GM19438 (cell line): ENCODE measurements around the gene ZNF442.
"Not testable (repeated sequence)": the region's sequence is repeated elsewhere in the genome, so short reads cannot be mapped to it uniquely, and the experiment has no call there.

Source experiments
- ATAC-seq: cut with Tn5 transposase; IDR thresholded peaks from one replicate; pipeline ENCODE4 v1.9.1; 2021; ENCODE audit warnings: low read depth; ENCODE audit not compliant: unreplicated experiment

The ZNF442 gene

DNA sequence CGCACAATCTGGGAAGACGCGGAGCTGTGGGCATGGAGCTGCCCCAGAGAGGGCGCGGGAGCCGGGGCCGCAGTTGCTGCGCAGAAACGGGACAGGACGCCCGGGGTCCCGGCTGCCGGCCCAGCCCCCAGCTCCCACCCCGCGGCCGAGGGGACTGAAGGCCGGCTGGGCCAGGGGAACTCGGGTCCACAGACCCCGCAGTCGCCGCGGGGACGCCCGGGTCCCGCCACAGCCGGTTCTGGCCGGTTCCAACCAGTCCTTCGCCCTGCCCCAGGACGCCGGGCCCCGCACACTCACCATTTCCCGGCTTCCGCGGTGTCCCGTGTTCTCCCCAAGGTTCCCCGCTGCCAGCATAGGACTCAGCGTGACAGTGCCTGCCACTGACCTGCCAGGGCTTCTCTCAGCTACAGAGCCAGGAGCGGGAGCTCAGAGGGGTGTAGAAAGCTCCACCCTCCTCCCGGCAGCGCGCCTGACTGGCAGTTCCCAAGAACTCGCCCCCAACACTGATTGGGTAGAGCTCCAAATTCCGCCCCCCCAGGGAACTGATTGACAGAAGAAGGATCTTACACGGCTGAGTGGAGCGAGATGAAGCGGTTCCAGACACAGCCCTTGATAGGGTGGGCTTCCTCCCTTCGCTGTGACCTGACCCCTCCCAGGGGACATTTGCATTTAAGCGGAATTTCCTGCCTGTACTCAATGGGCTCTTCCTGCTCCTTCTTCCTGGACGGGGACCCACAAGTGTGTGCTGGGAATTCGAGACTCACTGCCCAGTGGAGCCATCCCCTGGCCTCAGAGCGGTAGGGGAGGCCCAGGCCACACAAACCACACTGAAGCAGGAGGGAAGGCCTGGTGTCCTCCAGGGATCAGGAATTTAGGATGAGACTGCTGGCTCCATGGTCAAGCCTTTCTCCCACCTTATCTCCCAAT lies at the start of gene ZNF442:
Gene ZNF442 (minus strand): TSS at position 448 of the 927 bp plus-strand sequence. CDS start 2,052 bp downstream, outside the sequence.
- peak; percentile 91 for ATAC-seq

DNA sequence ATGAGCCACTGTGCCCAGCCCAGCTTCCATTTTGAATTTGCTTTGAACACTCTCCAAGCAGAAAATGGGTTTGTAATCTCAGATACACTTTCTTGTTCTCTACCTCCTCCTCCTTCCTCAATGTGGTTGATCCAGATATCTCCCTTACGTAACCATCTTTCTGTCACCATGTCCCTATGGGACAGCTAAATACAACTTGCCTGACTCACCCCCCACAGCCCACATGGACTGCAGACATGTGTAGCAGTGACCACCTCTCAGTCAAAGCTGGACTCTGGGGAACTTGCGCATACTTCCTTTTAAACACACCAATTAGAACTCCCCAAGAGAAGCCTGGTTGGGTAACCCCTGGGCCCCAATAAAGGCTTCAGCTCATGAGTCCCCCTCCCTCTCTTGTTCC lies 46.4 kb upstream of the ZNF442 start:
- ATAC-seq = no peak

DNA sequence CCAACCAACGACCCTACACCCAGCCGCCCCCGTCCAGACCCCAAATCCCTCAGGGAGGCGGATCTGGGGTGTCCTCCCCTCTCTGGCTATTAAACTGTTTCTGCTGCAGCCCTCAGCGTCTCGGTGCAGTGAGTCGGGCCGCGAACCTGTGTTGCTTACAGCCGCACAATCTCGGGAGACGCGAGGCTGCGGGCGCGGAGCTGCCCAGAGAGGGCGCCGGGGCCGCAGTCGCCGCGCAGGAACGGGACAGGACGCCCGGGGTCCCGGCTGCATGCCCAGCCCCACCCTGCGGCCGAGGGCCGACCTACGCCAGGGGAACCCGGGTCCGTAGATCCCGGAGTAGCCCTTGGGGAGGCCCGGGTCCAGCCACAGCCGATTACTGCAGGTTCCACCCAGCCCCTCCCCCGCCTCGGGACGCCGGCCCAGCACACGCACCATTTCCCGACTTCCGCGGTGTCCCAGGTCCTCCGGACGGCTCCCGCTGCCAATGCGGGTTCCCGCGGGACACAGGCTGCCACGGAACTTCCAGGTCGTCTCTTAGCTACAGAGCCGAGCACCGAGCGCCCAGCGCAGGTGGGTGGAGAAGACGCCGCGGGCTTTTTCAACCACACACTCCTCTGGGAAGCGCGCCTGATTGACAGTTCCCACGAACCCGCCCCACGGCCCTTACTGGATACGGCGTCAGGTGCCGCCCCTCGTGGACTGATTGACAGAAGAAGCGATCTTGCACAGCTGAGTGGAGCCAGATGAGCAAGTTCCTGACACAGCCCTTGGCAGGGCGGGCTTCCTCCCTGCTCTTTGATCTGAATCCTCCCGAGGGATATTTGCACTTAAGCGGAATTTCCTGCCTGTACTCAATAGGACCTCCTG lies 35.4 kb upstream of the ZNF442 start, which contains the start of gene ZNF799:
Gene ZNF799 (minus strand): TSS at position 639 of the 870 bp plus-strand sequence. CDS start 201 bp downstream, at position 438.
- ATAC-seq = peak; percentile 82

DNA sequence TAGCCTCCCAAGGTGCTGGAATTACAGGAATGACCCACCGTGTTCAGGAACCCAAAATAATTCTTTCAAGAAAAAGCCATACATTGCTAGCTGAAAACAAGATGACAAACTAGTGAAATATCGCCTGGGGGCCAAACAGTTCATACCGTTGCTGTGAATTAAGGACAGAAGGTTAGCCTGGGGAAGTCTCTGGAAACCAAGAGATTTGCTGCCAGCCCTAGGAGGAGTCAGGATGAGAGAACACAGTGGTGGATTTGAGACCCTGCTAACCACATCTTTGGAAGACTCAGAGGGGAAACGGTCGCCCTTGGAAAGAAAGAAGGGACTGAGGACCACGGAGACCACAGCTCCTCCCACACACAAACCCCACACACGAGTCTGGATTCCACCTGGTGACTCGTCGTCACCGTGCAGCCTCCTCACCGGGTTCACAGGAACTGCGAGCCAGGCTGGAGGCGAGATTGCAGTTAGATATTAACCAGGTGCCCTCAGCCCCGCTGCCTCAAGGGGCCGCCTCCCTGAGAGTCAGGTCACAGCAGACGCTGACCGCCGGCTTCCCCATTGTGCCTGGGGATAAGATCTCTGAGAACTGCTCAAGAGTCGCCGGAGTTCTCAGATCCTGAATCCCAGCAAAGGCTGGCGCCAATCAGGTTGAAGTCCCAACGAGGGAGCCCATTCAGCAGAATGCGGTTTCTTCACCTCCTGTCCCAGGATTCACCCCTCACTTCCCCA lies 34.6 kb upstream of the ZNF442 start:
- peak; percentile 44 for ATAC-seq

DNA sequence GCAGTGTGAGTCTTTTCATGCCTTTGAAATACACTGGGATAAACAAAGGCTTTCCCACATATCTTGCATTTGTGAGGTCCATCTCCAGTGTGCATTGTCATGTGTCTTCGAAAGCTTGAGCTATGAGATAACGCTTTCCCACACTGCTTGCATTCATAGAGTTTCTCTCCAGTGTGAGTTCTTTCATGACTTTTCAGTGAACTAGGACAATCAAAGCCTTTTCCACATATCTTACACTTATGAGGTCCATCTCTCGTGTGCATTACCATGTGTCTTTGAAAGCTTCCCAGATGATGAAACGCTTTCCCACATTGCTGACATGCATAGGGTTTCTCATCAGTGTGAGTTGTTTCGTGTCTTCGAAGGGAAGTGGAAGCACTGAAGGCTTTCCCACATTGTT lies 25.7 kb upstream of the ZNF442 start:
- ATAC-seq = not testable (repeated sequence)

DNA sequence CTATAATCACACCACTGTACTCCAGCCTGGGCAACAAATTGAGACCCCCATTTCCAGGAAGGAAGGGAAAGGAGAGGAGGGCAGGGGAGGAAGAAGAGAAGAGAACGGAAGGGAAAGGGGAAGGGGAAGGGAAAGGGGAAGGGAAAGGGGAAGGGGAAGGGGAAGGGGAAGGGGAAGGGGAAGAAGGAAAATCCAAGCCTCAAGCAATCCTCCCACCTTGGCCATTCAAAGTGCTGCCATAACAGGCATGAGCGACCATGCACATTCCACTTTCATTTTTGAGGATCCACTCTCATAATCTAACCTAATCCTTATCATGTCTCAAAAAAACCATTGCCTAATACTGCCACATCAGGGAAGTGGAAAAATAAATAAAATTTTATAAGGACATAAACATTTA lies 20.9 kb upstream of the ZNF442 start:
- ATAC-seq = not testable (repeated sequence)

DNA sequence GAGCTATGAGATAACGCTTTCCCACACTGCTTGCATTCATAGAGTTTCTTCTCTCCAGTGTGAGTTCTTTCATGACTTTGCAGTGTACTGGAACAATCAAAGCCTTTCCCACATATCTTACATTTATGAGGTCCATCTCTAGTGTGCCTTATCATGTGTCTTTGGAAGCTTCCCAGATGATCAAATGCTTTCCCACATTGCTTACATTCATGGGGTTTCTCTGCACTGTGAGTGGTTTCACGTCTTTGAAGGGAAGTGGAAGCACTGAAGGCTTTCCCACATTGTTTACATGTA lies 14.9 kb upstream of the ZNF442 start:
- no peak for ATAC-seq

DNA sequence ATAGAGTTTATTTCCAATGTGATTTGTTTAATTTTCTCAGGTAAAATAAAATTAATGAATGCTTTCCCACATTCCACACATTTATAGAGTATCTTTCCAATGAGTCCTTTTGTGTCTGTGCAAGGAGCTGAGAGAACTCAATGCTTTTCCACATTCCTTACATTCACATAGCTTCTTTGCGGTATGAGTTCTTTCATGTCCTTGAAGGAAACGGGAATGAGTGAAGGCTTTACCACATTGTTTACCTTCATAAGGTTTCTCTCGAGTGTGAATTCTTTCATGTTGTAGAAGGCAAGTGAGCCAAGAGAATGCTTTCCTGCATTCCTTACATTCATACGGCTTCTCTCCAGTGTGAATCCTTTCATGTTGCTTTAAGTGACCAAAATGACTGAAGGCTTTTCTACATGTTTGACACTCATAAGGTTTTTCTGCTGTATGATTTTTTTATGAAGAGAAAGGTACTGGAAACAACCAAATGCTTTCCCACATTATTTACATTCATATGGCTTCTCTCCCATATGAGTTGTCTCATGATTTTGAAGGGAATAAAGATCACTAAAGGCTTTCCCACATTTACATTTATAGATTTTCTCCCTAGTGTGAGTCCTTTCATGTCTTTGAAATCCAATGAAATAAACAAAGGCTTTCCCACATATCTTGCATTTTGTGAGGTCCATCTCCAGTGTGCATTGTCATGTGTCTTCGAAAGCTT lies 14.4 kb upstream of the ZNF442 start:
- no peak for ATAC-seq

DNA sequence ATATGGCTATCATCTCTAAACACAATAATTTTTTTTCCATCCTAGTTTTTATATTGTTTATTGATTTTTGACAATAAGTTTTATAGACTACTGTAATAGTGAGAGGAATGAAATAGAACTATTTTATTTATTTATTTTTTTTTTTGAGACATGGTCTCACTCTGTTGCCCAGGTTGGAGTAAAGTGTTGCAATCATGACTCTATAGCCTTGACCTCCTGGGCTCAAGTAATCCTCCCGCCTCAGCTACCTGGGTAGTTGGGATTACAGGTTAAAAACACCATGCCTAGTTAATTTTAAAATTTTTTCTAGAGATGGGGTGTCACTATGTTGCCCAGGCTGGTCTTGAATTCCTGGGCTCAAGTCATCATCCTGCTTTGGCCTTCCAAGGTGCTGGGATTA lies 8.5 kb upstream of the ZNF442 start:
- no peak for ATAC-seq

DNA sequence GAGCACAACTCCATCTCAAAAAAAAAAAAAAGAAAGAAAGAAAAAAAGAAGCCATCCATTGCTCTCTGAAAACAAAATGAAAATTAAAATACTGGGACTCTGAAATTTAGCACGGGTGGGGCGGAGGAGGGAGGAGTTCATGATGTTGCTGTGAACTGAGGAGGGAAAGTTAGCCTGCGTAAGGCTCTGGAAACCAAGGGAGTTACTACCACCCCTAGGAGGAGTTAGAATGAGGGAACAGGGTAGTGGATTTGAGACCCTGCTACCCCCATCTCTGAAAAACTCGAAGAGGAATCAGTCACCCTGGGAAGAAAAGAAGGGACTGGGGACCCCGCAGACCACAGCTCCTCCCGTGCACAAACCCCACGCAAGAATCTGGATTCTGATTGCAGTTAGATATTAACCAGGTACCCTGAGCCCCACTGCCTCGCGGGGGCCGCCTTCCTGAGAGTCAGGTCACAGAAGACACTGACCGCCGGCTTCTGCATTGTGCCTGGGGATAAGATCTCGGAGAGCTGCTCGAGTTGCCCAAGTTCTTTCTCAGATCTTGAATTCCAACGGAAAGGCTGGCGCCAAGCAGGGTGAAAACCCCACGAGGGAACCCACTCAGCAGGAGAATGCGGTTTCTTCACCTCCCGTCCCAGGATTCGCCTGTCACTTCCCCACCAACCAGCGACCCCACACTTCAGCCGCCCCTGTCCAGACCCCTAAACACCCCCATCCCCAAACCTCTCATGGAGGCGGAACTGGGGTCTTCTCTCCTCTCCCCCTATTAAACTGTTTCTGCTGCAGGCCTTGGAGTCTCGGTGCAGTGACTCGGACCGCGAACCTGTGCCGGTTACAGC lies 870 bp downstream of the ZNF442 start:
- ATAC-seq = no peak

DNA sequence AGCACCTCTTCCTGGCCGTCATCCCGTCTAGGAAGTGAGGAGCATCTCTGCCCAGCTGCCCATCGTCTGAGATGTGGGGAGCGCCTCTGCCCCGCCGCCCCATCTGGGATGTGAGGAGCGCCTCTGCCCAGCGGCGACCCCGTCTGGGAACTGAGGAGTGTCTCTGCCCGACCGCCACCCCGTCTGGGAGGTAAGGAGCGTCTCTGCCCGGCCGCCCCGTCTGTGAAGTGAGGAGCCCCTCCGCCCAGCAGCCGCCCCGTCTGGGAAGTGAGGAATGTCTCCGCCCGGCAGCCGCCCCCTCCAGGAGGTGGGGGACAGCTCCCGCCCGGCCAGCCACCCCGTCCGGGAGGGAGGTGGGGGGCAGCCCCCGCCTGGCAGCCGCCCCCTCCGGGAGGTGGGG lies 3.2 kb downstream of the ZNF442 start:
- ATAC-seq = not testable (repeated sequence)

DNA sequence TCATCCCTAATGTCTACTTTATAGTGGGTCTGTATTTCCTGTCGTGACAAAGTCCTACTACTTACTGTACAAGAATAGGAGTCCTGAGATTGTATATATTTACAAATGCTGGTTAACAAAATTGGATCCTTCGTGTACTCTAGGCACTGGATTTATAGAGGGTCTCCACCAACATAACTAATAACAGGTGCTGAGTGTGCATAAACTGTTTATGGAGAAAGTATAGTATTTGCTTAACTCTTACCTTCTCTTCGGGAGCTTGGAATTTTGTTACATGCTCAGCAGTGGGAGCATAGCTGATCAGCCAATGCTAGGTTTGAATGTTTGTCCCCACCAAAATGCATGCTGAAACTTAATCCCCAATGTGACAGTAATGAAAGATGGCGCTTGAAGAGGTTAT lies 12.1 kb downstream of the ZNF442 start:
- ATAC-seq = no peak

DNA sequence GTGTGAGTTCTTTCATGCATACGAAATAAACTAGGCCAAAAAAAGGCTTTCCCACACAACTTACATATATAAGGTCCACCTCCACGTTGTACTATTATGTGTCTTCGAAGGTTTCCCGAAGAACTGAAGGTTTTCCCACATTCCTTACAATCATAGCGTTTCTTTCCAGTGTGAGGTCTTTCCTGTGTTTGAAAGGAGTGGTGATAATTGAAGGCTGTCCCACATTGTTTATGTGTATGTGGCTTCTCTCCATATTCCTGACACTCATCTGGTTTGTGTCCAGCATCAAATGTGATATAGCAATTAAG lies 14.6 kb downstream of the ZNF442 start:
- ATAC-seq = no peak

DNA sequence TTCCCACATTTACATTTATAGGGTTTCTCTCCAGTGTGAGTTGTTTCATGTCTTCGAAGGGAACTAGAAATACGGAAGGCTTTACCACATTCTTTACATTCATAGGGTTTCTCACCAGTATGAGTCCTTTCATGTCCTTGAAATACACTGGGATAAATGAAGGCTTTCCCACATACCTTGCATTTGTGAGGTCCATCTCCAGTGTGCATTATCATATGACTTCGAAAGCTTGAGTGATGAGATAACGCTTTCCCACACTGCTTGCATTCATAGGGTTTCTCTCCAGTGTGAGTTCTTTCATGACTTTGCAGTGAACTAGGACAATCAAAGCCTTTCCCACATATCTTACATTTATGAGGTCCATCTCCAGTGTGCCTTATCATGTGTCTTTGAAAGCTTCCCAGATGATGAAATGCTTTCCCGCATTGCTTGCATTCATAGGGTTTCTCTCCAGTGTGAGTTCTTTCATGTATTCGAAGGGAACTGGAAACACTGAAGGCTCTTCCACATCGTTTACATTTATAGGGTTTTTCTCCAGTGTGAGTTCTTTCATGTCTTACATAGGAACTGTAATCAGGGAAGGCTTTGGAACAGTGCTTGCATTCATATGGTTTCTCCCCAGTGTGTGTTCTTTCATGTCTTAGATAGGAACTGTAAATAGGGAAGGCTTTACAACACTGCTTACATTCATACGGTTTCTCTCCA lies 15.1 kb downstream of the ZNF442 start:
- no peak for ATAC-seq

DNA sequence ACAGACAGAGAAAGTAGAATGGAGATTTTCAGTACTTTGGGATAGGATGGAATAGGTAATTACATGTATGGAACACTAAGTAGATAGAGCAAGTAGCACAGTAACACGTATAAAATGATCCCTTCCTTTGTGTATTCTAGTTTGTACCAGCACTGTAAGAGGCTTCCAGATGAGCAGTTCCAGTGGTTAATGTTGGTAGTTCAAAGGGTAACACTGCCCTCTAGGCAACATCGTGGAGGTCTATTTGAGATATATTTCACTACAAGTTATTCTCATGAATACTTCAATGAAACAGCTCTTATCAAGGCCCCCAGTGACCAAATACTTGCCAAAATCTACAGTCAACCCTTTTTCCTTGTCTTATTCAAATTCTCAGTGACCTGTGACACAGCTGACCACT lies 18.6 kb downstream of the ZNF442 start:
- no peak for ATAC-seq

DNA sequence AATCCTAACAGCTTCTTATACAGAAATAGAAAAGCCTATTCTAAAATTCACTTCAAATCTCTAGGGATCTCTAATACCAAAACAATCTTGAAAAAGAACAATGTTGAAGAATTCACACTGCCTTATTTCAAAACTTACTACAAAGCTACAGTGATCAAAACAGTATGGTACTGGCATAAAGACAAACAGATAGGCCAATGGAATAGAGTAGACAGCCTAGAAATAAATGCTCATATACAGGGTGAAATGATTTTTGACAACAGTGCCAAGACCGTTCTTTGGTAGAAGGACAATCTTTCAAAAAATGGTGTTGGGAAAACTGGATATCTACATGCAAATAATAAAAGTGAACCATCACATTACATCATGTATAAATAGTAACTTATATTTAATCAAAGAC lies 20.3 kb downstream of the ZNF442 start:
- no peak for ATAC-seq

DNA sequence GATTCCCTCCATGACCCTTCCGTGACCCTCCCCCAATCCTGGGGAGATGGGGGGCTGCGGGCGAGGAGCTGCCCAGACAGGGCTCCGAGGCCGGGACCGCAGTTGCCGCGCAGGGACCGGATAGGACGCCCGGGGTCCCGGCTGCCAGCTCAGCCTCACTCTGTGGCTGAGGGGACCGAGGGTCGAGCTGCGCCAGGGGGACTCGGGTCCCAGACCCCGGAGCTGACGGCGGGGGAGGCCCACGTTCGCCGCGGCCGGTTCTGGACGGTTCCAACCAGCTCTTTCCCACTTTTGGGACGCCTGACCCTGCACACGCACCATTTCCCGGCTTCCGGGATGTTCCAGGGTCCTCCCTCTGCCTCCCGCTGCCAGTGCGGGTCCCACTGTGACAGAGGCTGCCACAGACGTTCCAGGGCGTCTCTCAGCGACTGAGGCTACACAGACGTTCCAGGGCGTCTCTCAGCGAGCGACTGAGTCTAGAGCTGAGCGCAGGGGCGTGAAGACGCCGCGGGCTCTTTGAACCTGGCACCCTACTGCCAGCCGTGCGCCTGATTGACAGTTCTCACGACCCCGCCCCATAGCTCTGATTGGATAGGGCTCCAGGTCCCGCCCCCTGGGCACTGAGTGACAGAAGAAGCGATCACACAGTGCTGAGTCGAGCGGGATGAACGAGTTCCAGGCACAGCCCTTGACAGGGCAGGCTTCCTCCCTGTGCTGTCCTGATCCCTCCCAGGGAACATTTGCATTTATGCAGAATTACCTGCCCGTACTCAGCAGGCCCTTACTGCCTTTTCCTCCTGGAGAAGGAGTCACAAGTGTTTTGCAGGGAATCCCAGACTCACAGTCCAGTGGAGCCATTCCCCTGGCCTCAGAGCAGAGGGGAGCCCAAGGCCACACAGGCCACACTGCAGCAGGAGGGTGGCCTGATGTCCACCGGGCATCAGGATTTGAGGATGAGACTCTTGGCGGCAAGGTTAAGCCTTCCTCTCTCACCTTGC lies 32.0 kb downstream of the ZNF442 start, which contains the start of gene ZNF563:
Gene ZNF563 (minus strand): TSS at position 472 of the 998 bp plus-strand sequence. CDS start 151 bp downstream, at position 321.
- ATAC-seq = peak; percentile 90
